Fibroblast of lung (primary cell): Measurements from ENCODE around the gene MRAS.
"Not testable (repeated sequence)": the region's sequence is repeated elsewhere in the genome, so short reads cannot be mapped to it uniquely, and the experiment has no call there.

Source experiments
- EZH2 ChIP-seq: IDR thresholded peaks from 2 replicates; pipeline ENCODE4 v1.5.1; 2012; ENCODE audit warnings: low read length, control low read depth, mild to moderate bottlenecking; ENCODE audit errors: missing control alignments
- TF ChIP-seq, protein P1 (sequence below), 2 donors: IDR thresholded peaks in 1 of 2; conservative IDR thresholded peaks in 1 of 2; 1 replicate in 1 of 2; 2 replicates in 1 of 2; pipeline ENCODE4 v1.5.1; 2011 to 2012; ENCODE audit warnings: low read length in 2 of 2, control low read depth in 1 of 2, inconsistent platforms in 1 of 2, low read depth in 1 of 2, mild to moderate bottlenecking in 1 of 2

DNA sequence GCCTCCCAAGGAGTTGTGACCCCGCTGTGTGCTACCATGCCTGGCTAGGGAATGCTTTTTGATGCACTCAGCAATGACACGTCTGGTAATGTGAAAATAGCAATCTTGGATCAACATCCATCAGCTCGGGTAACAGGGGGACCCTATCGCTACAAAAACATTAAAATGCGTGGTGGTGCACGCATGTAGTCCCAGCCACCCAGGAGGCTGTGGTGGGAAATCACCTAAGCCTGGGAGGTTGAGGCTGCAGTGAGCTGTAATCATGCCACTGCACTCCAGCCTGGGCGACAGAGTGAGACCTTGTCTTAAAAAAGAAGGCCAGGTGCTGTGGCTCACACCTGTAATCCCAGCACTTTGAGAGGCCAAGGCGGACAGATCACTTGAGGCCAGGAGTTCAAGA lies 105.6 kb downstream of the MRAS start:
- TF ChIP-seq, protein P1, sequence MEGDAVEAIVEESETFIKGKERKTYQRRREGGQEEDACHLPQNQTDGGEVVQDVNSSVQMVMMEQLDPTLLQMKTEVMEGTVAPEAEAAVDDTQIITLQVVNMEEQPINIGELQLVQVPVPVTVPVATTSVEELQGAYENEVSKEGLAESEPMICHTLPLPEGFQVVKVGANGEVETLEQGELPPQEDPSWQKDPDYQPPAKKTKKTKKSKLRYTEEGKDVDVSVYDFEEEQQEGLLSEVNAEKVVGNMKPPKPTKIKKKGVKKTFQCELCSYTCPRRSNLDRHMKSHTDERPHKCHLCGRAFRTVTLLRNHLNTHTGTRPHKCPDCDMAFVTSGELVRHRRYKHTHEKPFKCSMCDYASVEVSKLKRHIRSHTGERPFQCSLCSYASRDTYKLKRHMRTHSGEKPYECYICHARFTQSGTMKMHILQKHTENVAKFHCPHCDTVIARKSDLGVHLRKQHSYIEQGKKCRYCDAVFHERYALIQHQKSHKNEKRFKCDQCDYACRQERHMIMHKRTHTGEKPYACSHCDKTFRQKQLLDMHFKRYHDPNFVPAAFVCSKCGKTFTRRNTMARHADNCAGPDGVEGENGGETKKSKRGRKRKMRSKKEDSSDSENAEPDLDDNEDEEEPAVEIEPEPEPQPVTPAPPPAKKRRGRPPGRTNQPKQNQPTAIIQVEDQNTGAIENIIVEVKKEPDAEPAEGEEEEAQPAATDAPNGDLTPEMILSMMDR (conservative IDR thresholded peaks at IDR 0.05 in 1 of 2, IDR thresholded peaks at IDR 0.05 in 1 of 2; ENCODE audit: low read depth in 1 of 2, low read length in 2 of 2), result not testable (repeated sequence)
- not testable (repeated sequence) for TF ChIP-seq EZH2
